ENCODE results near the gene SGMS1. TPM values are rescaled to one million over a fixed set of nuclear protein-coding genes. Genes with fewer than 3 reads are reported as not detected.

Gene SGMS1
- total RNA-seq, 1 donor = 68.0 TPM

- Histone ChIP-seq H3K36me3 (ENCODE audit: insufficient read depth, low read length) (no peaks in the 10 kb centered on the region), H3K79me2 (ENCODE audit: insufficient read depth, low read length) (peaks cover 17% of the 10 kb centered on the region), H2AFZ (ENCODE audit: low read length) (no peak overlapping the region), H4K20me1 (ENCODE audit: insufficient read depth, low read length) (peaks cover 2% of the 10 kb centered on the region), H3K27me3 (ENCODE audit: insufficient read depth, low read length) (no peaks in the 10 kb centered on the region), H3K4me2 (ENCODE audit: insufficient read depth, low read length) (no peak overlapping the region), H3K4me3 (ENCODE audit: insufficient read depth, low read length) (no peak overlapping the region), H3K27ac (ENCODE audit: low read depth, low read length) (no peak overlapping the region), H3K4me1 (ENCODE audit: insufficient read depth, low read length) (no peaks in the 10 kb centered on the region), H3K9me3 (ENCODE audit: low read depth, low read length) (no peaks in the 10 kb centered on the region)
- TF ChIP-seq, protein P1, sequence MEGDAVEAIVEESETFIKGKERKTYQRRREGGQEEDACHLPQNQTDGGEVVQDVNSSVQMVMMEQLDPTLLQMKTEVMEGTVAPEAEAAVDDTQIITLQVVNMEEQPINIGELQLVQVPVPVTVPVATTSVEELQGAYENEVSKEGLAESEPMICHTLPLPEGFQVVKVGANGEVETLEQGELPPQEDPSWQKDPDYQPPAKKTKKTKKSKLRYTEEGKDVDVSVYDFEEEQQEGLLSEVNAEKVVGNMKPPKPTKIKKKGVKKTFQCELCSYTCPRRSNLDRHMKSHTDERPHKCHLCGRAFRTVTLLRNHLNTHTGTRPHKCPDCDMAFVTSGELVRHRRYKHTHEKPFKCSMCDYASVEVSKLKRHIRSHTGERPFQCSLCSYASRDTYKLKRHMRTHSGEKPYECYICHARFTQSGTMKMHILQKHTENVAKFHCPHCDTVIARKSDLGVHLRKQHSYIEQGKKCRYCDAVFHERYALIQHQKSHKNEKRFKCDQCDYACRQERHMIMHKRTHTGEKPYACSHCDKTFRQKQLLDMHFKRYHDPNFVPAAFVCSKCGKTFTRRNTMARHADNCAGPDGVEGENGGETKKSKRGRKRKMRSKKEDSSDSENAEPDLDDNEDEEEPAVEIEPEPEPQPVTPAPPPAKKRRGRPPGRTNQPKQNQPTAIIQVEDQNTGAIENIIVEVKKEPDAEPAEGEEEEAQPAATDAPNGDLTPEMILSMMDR (IDR thresholded peaks at IDR 0.05; ENCODE audit: extremely low read depth, low read depth, low read length) = no peak
- no peak for DNase-seq (ENCODE audit: insufficient read length, low spot score, missing footprints)
Measured at GRCh38 chr10:50545846-50546245, 77.9 kb downstream of the SGMS1 start.

DNA sequence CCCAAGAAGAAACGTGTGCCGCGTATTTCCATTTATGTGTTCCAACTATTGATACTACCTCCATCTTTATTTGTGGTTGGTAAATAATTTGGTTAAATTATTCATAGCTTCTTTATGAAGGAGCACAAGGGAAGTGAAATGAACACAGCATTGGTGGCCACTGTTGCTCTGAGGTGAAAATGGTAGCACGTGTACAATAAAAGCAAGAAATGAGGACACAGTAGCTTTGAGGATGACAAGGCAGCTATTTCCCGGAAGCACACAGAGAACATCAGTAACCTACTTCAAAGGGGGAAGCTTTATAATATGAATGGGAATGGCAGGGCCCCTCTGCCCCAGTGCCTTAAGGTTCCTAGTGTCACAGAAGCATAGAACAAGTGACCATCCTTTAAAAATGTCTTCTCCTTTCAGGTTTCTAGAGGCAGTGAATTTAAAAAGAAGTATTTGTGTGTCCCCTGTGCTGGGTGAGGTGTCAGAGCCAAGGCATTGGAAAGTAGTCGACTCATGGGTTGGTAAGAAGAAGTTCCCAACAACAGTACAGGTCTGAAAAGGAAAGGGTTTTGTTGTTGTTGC, 78.8 kb downstream of the SGMS1 start:
- Histone ChIP-seq H3K27ac (ENCODE audit: low read depth, low read length) (no peak overlapping the region), H3K36me3 (ENCODE audit: insufficient read depth, low read length) (no peaks in the 10 kb centered on the region), H3K4me1 (ENCODE audit: insufficient read depth, low read length) (no peaks in the 10 kb centered on the region), H3K4me2 (ENCODE audit: insufficient read depth, low read length) (no peak overlapping the region), H3K79me2 (ENCODE audit: insufficient read depth, low read length) (peaks cover 11% of the 10 kb centered on the region), H3K4me3 (ENCODE audit: insufficient read depth, low read length) (no peak overlapping the region), H2AFZ (ENCODE audit: low read length) (no peak overlapping the region), H3K9me3 (ENCODE audit: low read depth, low read length) (no peaks in the 10 kb centered on the region), H3K27me3 (ENCODE audit: insufficient read depth, low read length) (no peaks in the 10 kb centered on the region), H4K20me1 (ENCODE audit: insufficient read depth, low read length) (peaks cover 2% of the 10 kb centered on the region)
- TF ChIP-seq, protein P1 (IDR thresholded peaks at IDR 0.05; ENCODE audit: extremely low read depth, low read depth, low read length) = no peak
- DNase-seq (ENCODE audit: insufficient read length, low spot score, missing footprints) = no peak

GRCh38 chr10:50544095-50544856, 79.5 kb downstream of the SGMS1 start:
- no peak overlapping the region for H3K4me2 ChIP-seq (ENCODE audit: insufficient read depth, low read length)
- H3K9me3 ChIP-seq (ENCODE audit: low read depth, low read length) = no peaks in the 10 kb centered on the region
- no peak overlapping the region for H2AFZ ChIP-seq (ENCODE audit: low read length)
- H3K79me2 ChIP-seq (ENCODE audit: insufficient read depth, low read length) = peaks cover 9% of the 10 kb centered on the region
- H3K36me3 ChIP-seq (ENCODE audit: insufficient read depth, low read length) = no peaks in the 10 kb centered on the region
- H3K4me3 ChIP-seq (ENCODE audit: insufficient read depth, low read length) = no peak overlapping the region
- no peaks in the 10 kb centered on the region for H4K20me1 ChIP-seq (ENCODE audit: insufficient read depth, low read length)
- DNase-seq (ENCODE audit: insufficient read length, low spot score, missing footprints) = no peak
- no peaks in the 10 kb centered on the region for H3K27me3 ChIP-seq (ENCODE audit: insufficient read depth, low read length)
- TF ChIP-seq, protein P1 (IDR thresholded peaks at IDR 0.05; ENCODE audit: extremely low read depth, low read depth, low read length) = no peak
- no peak overlapping the region for H3K27ac ChIP-seq (ENCODE audit: low read depth, low read length)
- no peaks in the 10 kb centered on the region for H3K4me1 ChIP-seq (ENCODE audit: insufficient read depth, low read length)

DNA sequence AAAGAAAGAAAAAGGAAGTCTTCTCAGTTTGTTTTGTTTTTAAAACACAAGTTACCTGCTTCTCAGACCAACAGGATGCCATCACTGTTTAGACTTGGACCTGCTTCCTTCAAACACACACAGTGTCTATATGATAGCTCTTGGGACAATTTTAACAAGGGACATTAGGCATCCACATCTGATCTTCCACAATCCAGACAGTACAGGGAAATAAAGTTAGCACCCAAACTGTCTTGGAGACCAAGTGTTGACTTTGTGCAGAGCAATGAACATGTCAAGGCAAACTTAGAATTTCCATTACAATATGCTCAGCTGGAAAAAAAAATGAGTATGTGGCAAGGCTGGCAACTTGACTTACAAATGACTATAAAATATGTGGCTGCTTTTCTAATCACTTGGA, 80.9 kb downstream of the SGMS1 start:
- no peak overlapping the region for H2AFZ ChIP-seq (ENCODE audit: low read length)
- no peak overlapping the region for H3K27ac ChIP-seq (ENCODE audit: low read depth, low read length)
- no peak overlapping the region for H3K4me3 ChIP-seq (ENCODE audit: insufficient read depth, low read length)
- H3K4me1 ChIP-seq (ENCODE audit: insufficient read depth, low read length) = no peaks in the 10 kb centered on the region
- H3K27me3 ChIP-seq (ENCODE audit: insufficient read depth, low read length) = no peaks in the 10 kb centered on the region
- no peaks in the 10 kb centered on the region for H4K20me1 ChIP-seq (ENCODE audit: insufficient read depth, low read length)
- peaks cover 7% of the 10 kb centered on the region for H3K79me2 ChIP-seq (ENCODE audit: insufficient read depth, low read length)
- no peaks in the 10 kb centered on the region for H3K36me3 ChIP-seq (ENCODE audit: insufficient read depth, low read length)
- no peaks in the 10 kb centered on the region for H3K9me3 ChIP-seq (ENCODE audit: low read depth, low read length)
- TF ChIP-seq, protein P1 (IDR thresholded peaks at IDR 0.05; ENCODE audit: extremely low read depth, low read depth, low read length) = no peak
- H3K4me2 ChIP-seq (ENCODE audit: insufficient read depth, low read length) = no peak overlapping the region
- DNase-seq (ENCODE audit: insufficient read length, low spot score, missing footprints) = no peak
